Mammary epithelial cell (primary cell): Measurements from ENCODE around the gene TEX26.

Source experiments
- EZH2 ChIP-seq: IDR thresholded peaks from 2 replicates; pipeline ENCODE4 v1.6.1; 2012; ENCODE audit warnings: low read length, inconsistent platforms, borderline replicate concordance
- TF ChIP-seq, protein P1 (sequence below), 2 donors: IDR thresholded peaks in 1 of 2; conservative IDR thresholded peaks in 1 of 2; 2 replicates each; pipeline ENCODE4 v1.5.1; 2011 to 2012; ENCODE audit warnings: inconsistent platforms in 2 of 2, low read length in 2 of 2, mild to moderate bottlenecking in 2 of 2, control low read depth in 1 of 2, low read depth in 1 of 2; ENCODE audit not compliant: insufficient read depth in 1 of 2; ENCODE audit errors: extremely low read depth in 1 of 2

DNA sequence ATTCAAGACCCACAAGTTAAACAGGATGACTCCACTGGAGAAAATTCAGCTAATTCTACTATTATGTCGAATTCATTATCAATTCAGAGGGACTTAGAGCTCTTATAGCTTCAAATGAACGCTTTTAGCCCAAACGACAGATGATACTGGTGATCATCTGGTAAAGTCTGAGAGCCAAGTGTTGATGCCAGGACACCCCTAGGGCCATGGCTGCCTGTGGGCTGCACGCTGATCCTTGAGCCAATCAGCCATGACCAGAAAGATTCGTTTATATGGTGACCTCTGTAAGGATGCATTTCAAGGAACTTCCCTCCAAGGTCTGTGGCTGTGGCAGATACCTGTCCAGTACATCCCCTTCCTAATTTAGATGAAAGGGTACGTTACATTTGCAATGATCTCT, 15.5 kb upstream of the TEX26 start:
- TF ChIP-seq, protein P1, sequence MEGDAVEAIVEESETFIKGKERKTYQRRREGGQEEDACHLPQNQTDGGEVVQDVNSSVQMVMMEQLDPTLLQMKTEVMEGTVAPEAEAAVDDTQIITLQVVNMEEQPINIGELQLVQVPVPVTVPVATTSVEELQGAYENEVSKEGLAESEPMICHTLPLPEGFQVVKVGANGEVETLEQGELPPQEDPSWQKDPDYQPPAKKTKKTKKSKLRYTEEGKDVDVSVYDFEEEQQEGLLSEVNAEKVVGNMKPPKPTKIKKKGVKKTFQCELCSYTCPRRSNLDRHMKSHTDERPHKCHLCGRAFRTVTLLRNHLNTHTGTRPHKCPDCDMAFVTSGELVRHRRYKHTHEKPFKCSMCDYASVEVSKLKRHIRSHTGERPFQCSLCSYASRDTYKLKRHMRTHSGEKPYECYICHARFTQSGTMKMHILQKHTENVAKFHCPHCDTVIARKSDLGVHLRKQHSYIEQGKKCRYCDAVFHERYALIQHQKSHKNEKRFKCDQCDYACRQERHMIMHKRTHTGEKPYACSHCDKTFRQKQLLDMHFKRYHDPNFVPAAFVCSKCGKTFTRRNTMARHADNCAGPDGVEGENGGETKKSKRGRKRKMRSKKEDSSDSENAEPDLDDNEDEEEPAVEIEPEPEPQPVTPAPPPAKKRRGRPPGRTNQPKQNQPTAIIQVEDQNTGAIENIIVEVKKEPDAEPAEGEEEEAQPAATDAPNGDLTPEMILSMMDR (conservative IDR thresholded peaks at IDR 0.05 in 1 of 2, IDR thresholded peaks at IDR 0.05 in 1 of 2; ENCODE audit: extremely low read depth in 1 of 2, insufficient read depth in 1 of 2, low read depth in 1 of 2, low read length in 2 of 2), result no peak
- TF ChIP-seq EZH2, result no peak
